NB4 (cell line): ENCODE measurements around the gene PCSK6.

Experiments
- MAX ChIP-seq: IDR thresholded peaks from 2 replicates; pipeline ENCODE4 v1.6.1; 2011; ENCODE audit warnings: low read depth, low read length
- POLR2A ChIP-seq: IDR thresholded peaks from 2 replicates; pipeline ENCODE4 v1.6.1; 2011; ENCODE audit warnings: mild to moderate bottlenecking; ENCODE audit not compliant: insufficient read length; ENCODE audit errors: extremely low read depth
- TF ChIP-seq, protein P1 (sequence below): IDR thresholded peaks from one replicate; pipeline ENCODE4 v1.5.1; 2012; ENCODE audit warnings: low read depth, low read length

- no peak for TF ChIP-seq POLR2A
- TF ChIP-seq, protein P1, sequence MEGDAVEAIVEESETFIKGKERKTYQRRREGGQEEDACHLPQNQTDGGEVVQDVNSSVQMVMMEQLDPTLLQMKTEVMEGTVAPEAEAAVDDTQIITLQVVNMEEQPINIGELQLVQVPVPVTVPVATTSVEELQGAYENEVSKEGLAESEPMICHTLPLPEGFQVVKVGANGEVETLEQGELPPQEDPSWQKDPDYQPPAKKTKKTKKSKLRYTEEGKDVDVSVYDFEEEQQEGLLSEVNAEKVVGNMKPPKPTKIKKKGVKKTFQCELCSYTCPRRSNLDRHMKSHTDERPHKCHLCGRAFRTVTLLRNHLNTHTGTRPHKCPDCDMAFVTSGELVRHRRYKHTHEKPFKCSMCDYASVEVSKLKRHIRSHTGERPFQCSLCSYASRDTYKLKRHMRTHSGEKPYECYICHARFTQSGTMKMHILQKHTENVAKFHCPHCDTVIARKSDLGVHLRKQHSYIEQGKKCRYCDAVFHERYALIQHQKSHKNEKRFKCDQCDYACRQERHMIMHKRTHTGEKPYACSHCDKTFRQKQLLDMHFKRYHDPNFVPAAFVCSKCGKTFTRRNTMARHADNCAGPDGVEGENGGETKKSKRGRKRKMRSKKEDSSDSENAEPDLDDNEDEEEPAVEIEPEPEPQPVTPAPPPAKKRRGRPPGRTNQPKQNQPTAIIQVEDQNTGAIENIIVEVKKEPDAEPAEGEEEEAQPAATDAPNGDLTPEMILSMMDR: no peak
- TF ChIP-seq MAX: no peak
Observed at GRCh38 chr15:101372149-101372577, 117.3 kb downstream of the PCSK6 start.
